Endothelial cell (in vitro differentiated cells): Measurements from ENCODE around the gene LIN7C. TPM values are rescaled to one million over a fixed set of nuclear protein-coding genes. Genes with fewer than 3 reads are reported as not detected.

Experiments used
- DNase-seq: peaks from one replicate; pipeline ENCODE4 v3.0.0; 2021; ENCODE audit warnings: low spot score
- H3K27ac Mint-ChIP-seq: one replicate; pipeline ENCODE4 v1.8.0; 2021; ENCODE audit warnings: mixed read lengths, inconsistent platforms; ENCODE audit not compliant: unreplicated experiment
- H3K27me3 Mint-ChIP-seq: one replicate; pipeline ENCODE4 v1.8.0; 2021; ENCODE audit warnings: mild to moderate bottlenecking, moderate library complexity, mixed read lengths, inconsistent platforms; ENCODE audit not compliant: unreplicated experiment
- H3K36me3 Mint-ChIP-seq: one replicate; pipeline ENCODE4 v1.8.0; 2021; ENCODE audit warnings: mild to moderate bottlenecking, low read depth, mixed read lengths, inconsistent platforms; ENCODE audit not compliant: unreplicated experiment
- H3K4me1 Mint-ChIP-seq: one replicate; pipeline ENCODE4 v1.8.0; 2021; ENCODE audit warnings: mild to moderate bottlenecking, mixed read lengths, inconsistent platforms; ENCODE audit not compliant: unreplicated experiment
- H3K4me3 Mint-ChIP-seq: one replicate; pipeline ENCODE4 v1.8.0; 2021; ENCODE audit warnings: mild to moderate bottlenecking, mixed read lengths, inconsistent platforms; ENCODE audit not compliant: unreplicated experiment
- H3K9me3 Mint-ChIP-seq: one replicate; pipeline ENCODE4 v1.8.0; 2021; ENCODE audit warnings: mixed read lengths, inconsistent platforms; ENCODE audit not compliant: unreplicated experiment
- CTCF ChIP-seq: fragments of 200-600 bp; sonication (generic); IDR thresholded peaks from one replicate; pipeline ENCODE4 v1.5.0; 2021; ENCODE audit warnings: antibody characterized with exemption; ENCODE audit not compliant: unreplicated experiment
- total RNA-seq: library from RNA; stranded (reverse); fragmentation: NEBNext Ultra II Directional; extraction: Animal tissue kit (Norgen Biotek cat#: 25700); gene quantifications from one replicate; pipeline ENCODE4 v1.2.1, GENCODE V29; 2021; ENCODE audit not compliant: unreplicated experiment

Gene LIN7C
- total RNA-seq, 1 donor from 2014 or later, result 17.0 TPM

- no peaks in the 10 kb centered on the region for H3K9me3 Mint-ChIP-seq
- no peaks in the 10 kb centered on the region for H3K36me3 Mint-ChIP-seq
- peaks cover 1% of the 10 kb centered on the region for H3K27me3 Mint-ChIP-seq
- H3K27ac Mint-ChIP-seq, result no peak overlapping the region
- no peak for TF ChIP-seq CTCF
- no peak for DNase-seq
- peaks cover 12% of the 10 kb centered on the region for H3K4me1 Mint-ChIP-seq
- no peak overlapping the region for H3K4me3 Mint-ChIP-seq
These were observed 47.4 kb downstream of the LIN7C start for GRCh38 chr11:27459191-27459590.

GRCh38 chr11:27458182-27458581 lies 48.4 kb downstream of the LIN7C start:
- DNase-seq, result no peak
- no peaks in the 10 kb centered on the region for H3K36me3 Mint-ChIP-seq

DNA sequence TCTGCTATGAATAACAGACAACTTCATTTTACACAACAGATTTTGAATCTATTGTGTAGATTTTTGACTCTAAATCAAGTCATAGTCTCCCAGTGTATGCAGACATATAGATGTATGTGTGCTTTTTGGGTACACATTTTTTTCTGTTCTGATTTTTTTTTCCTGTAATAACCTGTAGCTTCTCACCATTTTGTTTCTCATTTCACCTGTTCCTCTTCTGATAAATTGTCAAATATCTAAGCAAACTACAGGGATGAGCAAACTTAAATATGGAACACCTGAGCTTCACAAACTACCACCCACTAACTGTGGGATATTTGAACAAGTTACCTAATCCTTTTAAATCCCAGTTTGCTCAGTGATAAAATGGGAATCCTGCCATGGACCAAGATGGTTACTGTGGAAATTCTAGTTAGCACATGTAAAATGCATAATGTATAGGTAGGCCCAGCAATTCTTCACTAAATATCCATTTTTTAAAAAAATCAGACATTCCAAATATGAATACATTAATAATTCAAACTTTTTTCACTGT lies 49.7 kb downstream of the LIN7C start:
- no peaks in the 10 kb centered on the region for H3K36me3 Mint-ChIP-seq
- peaks cover 7% of the 10 kb centered on the region for H3K4me1 Mint-ChIP-seq
- no peaks in the 10 kb centered on the region for H3K9me3 Mint-ChIP-seq
- H3K27me3 Mint-ChIP-seq, result peaks cover 1% of the 10 kb centered on the region
- no peak for DNase-seq
- no peak for TF ChIP-seq CTCF
- no peak overlapping the region for H3K4me3 Mint-ChIP-seq
- no peak overlapping the region for H3K27ac Mint-ChIP-seq

More at GRCh38 chr11:27458182-27458581, 48.4 kb downstream of the LIN7C start:
- H3K9me3 Mint-ChIP-seq, result no peaks in the 10 kb centered on the region
- TF ChIP-seq CTCF, result no peak
- no peak overlapping the region for H3K4me3 Mint-ChIP-seq
- peaks cover 1% of the 10 kb centered on the region for H3K27me3 Mint-ChIP-seq
- H3K4me1 Mint-ChIP-seq, result peaks cover 7% of the 10 kb centered on the region
- H3K27ac Mint-ChIP-seq, result no peak overlapping the region

- Mint-ChIP-seq H3K9me3 (no peaks in the 10 kb centered on the region), H3K36me3 (no peaks in the 10 kb centered on the region), H3K4me3 (no peak overlapping the region), H3K4me1 (peaks cover 7% of the 10 kb centered on the region), H3K27ac (no peak overlapping the region), H3K27me3 (peaks cover 1% of the 10 kb centered on the region)
- DNase-seq, result no peak
- TF ChIP-seq CTCF, result no peak
These were observed 50.3 kb downstream of the LIN7C start for GRCh38 chr11:27456140-27456794.

GRCh38 chr11:27455667-27456066 lies 50.9 kb downstream of the LIN7C start:
- TF ChIP-seq CTCF, result no peak
- H3K36me3 Mint-ChIP-seq, result no peaks in the 10 kb centered on the region
- H3K4me1 Mint-ChIP-seq, result peaks cover 7% of the 10 kb centered on the region
- H3K4me3 Mint-ChIP-seq, result no peak overlapping the region
- no peak overlapping the region for H3K27ac Mint-ChIP-seq
- H3K27me3 Mint-ChIP-seq, result peaks cover 1% of the 10 kb centered on the region
- no peaks in the 10 kb centered on the region for H3K9me3 Mint-ChIP-seq
- no peak for DNase-seq
